ENCODE measurements around the gene AASS. TPM values are rescaled to one million over a fixed set of nuclear protein-coding genes. Genes with fewer than 3 reads are reported as not detected.

AASS gene
- total and polyA plus RNA-seq, 10 donors, result 1.7 to 25.3 (median 12.0) TPM

DNA sequence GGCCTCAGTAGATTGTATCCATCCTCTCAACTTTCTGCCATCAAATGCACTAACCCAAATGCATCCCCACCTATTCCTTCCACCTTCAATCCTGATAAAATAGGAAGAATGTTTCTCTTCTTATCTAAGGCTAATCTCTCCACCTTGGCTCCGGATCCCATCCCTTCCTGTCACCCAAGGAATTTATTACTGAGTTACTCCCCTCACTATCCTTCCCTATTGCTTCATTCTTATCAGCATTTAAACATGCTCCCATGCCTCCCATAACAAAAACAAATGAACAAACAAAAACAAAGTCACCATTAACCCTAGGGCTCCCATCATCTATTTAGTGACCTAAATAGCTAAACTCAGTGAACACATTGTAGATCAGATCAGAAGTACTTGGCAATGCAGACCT lies 25.3 kb downstream of the AASS start:
- TF ChIP-seq, protein P1, sequence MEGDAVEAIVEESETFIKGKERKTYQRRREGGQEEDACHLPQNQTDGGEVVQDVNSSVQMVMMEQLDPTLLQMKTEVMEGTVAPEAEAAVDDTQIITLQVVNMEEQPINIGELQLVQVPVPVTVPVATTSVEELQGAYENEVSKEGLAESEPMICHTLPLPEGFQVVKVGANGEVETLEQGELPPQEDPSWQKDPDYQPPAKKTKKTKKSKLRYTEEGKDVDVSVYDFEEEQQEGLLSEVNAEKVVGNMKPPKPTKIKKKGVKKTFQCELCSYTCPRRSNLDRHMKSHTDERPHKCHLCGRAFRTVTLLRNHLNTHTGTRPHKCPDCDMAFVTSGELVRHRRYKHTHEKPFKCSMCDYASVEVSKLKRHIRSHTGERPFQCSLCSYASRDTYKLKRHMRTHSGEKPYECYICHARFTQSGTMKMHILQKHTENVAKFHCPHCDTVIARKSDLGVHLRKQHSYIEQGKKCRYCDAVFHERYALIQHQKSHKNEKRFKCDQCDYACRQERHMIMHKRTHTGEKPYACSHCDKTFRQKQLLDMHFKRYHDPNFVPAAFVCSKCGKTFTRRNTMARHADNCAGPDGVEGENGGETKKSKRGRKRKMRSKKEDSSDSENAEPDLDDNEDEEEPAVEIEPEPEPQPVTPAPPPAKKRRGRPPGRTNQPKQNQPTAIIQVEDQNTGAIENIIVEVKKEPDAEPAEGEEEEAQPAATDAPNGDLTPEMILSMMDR (IDR thresholded peaks at IDR 0.05 in 8 of 11, conservative IDR thresholded peaks at IDR 0.05 in 3 of 11), result no peak
- TF ChIP-seq POLR2A (IDR thresholded peaks at IDR 0.05) (no peak), POLR2AphosphoS5 (IDR thresholded peaks at IDR 0.05) (no peak)
- intact Hi-C loops (cut with DNase I; ENCODE audit: low total_unique reads), result no loop called here

DNA sequence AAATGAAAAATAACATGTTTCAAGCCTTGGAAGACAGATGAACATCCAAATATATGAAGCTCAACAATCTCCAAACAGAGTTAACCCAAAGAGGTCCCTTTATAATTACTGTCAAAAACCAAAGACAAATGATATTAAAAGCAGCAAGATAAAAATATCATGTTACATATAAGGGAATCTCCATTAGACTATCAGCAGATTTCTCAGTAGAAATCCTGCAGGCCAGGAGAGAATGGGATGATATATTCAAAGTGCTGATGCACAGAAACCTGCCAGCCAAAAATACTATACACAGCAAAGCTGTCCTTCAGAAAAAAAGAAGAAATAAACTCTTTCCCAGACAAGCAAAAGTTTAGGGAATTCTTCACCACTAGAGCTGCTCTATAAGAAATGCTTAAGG lies 41.0 kb downstream of the AASS start:
- TF ChIP-seq, protein P1 (IDR thresholded peaks at IDR 0.05 in 8 of 11, conservative IDR thresholded peaks at IDR 0.05 in 3 of 11), result no peak
- TF ChIP-seq POLR2AphosphoS5 (IDR thresholded peaks at IDR 0.05) (no peak), POLR2A (IDR thresholded peaks at IDR 0.05) (no peak)
- intact Hi-C loops (cut with DNase I; ENCODE audit: low total_unique reads), result no loop called here
- Histone ChIP-seq H3K9me3 (peaks cover 12 to 59% (median 55%) of the 10 kb centered on the region in 8 donors), H3K27ac (no peak overlapping the region), H3K36me3 (peaks cover 0 to 62% (median 13%) of the 10 kb centered on the region in 6 donors), H3K27me3 (replicated peaks in 1 of 7) (no peaks in the 10 kb centered on the region), H3K4me1 (no peaks in the 10 kb centered on the region), H3K4me3 (no peak overlapping the region)
- no peak for DNase-seq

More for the DNA sequence above, 25.3 kb downstream of the AASS start:
- Histone ChIP-seq H3K36me3 (peaks cover 0 to 35% (median 6%) of the 10 kb centered on the region in 6 donors), H3K9me3 (no peaks in the 10 kb centered on the region), H3K4me3 (no peak overlapping the region), H3K27me3 (replicated peaks in 1 of 7) (no peaks in the 10 kb centered on the region), H3K27ac (no peak overlapping the region), H3K4me1 (no peaks in the 10 kb centered on the region)
- WGBS, 5 donors, result 50 to 75% (median 66%) methylated on average over 1 of the region's 1 CpG
- no peak for DNase-seq

DNA sequence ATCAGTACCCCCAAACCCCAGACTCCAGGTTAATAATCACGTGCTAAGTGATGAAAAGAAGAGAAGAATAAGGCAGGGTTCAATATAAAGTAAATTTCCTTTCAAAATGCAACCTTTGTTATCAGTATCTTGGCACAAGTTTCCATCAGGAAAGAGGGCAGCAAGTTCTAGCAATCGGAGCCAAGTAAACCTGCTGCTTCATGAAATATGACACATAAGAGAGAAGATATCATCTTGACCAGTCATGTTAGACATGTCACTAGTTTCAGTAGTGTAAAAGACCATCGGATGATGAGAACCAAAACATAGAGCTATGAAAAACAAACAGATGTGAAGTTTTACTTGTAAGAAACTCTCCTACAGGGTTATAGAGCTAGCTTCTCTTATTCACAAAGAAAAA lies 44.0 kb downstream of the AASS start:
- DNase-seq, result no peak
- peaks cover 12 to 37% (median 33%) of the 10 kb centered on the region in 8 donors for H3K9me3 ChIP-seq
- 73 to 87% (median 81%) methylated on average over 3 of the region's 3 CpGs for WGBS, 5 donors
- H3K36me3 ChIP-seq, result peaks cover 0 to 50% (median 13%) of the 10 kb centered on the region in 6 donors
- TF ChIP-seq, protein P1 (IDR thresholded peaks at IDR 0.05 in 8 of 11, conservative IDR thresholded peaks at IDR 0.05 in 3 of 11), result no peak
- TF ChIP-seq POLR2A (IDR thresholded peaks at IDR 0.05) (no peak), POLR2AphosphoS5 (IDR thresholded peaks at IDR 0.05) (no peak)
- no peaks in the 10 kb centered on the region for H3K4me1 ChIP-seq
- H3K27ac ChIP-seq, result no peak overlapping the region
- intact Hi-C loops (cut with DNase I; ENCODE audit: low total_unique reads), result no loop called here
- no peaks in the 10 kb centered on the region for H3K27me3 ChIP-seq (replicated peaks in 1 of 7)
- no peak overlapping the region for H3K4me3 ChIP-seq

DNA sequence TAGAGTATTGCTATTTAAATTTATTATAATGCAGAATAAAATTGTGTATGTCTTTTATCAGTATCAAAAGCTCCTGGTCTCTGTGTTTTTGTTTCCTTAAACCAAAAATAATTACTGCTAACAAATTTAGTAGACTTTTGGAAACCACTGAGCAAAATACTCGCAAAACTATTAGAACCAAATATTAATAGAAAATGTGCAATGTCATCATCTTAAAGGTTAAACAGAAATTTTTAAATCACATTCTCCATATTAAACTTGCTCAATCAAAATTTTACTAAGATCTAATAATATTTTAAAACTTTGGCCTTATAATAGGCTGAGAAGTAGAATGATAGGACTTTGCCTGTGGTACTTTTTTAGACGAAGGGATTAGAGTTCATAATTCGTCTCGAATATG lies 48.4 kb downstream of the AASS start:
- Histone ChIP-seq H3K36me3 (peaks cover 0 to 17% (median under 1%) of the 10 kb centered on the region in 6 donors), H3K4me3 (no peak overlapping the region), H3K9me3 (no peaks in the 10 kb centered on the region), H3K4me1 (peaks cover 0 to 5% (median 0%) of the 10 kb centered on the region in 6 donors), H3K27me3 (replicated peaks in 1 of 7) (no peaks in the 10 kb centered on the region), H3K27ac (no peak overlapping the region)
- WGBS, 5 donors, result 70 to 80% (median 78%) methylated on average over 4 of the region's 4 CpGs
- DNase-seq, result no peak
- TF ChIP-seq, protein P1 (IDR thresholded peaks at IDR 0.05 in 8 of 11, conservative IDR thresholded peaks at IDR 0.05 in 3 of 11), result no peak
- TF ChIP-seq POLR2AphosphoS5 (IDR thresholded peaks at IDR 0.05) (no peak), POLR2A (IDR thresholded peaks at IDR 0.05) (no peak)
- intact Hi-C loops (cut with DNase I; ENCODE audit: low total_unique reads), result no loop called here
